GM12891 (cell line): ENCODE measurements around the gene MEF2C.

Experiments
- POLR2A ChIP-seq: IDR thresholded peaks from 2 replicates; pipeline ENCODE4 v1.6.1; 2011; ENCODE audit warnings: low read depth, low read length, control low read depth
- POLR2AphosphoS5 ChIP-seq: IDR thresholded peaks from 2 replicates; pipeline ENCODE4 v1.6.1; 2011; ENCODE audit warnings: low read depth, low read length, control low read depth
- SPI1 ChIP-seq: IDR thresholded peaks from 2 replicates; pipeline ENCODE4 v1.6.1; 2011; ENCODE audit warnings: low read depth, low read length, control low read depth
- TAF1 ChIP-seq: IDR thresholded peaks from 2 replicates; pipeline ENCODE4 v1.6.1; 2011; ENCODE audit warnings: low read depth, low read length, control low read depth

- TF ChIP-seq POLR2A (no peak; the same call in 1 of the 2 replicates), POLR2AphosphoS5 (no peak), TAF1 (0 out of 2 replicates have a peak, but pooled peaks have one; percentile 15), SPI1 (no peak)
Observed at GRCh38 chr5:88674356-88675167, 208.4 kb downstream of the MEF2C start.
